ENCODE results near the gene DDN.
A peak's percentile ranks its signal among the peaks of the same experiment; 100 is the strongest.

Gene DDN

GRCh38 chr12:49010092-49010668, 11.0 kb upstream of the DDN start:
- no peak for FAIRE-seq

- FAIRE-seq: no peak
These were observed 9.8 kb upstream of the DDN start for GRCh38 chr12:49008943-49009342.

GRCh38 chr12:49000346-49000745, 1.2 kb upstream of the DDN start:
- FAIRE-seq: no peak

GRCh38 chr12:48998497-48999353, 450 bp downstream of the DDN start:
- FAIRE-seq: no peak

- no peak for FAIRE-seq
These were observed 1.3 kb downstream of the DDN start for GRCh38 chr12:48997719-48998496.

GRCh38 chr12:48996794-48997718, 2.1 kb downstream of the DDN start:
- FAIRE-seq: no peak

GRCh38 chr12:48995086-48995879, 3.9 kb downstream of the DDN start:
- FAIRE-seq: peak; percentile 89

- no peak for FAIRE-seq
These were observed 4.7 kb downstream of the DDN start for GRCh38 chr12:48994224-48995085.

- no peak for FAIRE-seq
These were observed 5.4 kb downstream of the DDN start for GRCh38 chr12:48993787-48994186.

GRCh38 chr12:48991247-48992050, 7.7 kb downstream of the DDN start:
- no peak for FAIRE-seq

- no peak for FAIRE-seq
These were observed 8.6 kb downstream of the DDN start for GRCh38 chr12:48990552-48990951.

GRCh38 chr12:48988030-48988649, 11.0 kb downstream of the DDN start:
- FAIRE-seq: no peak

- no peak for FAIRE-seq
These were observed 12.4 kb downstream of the DDN start for GRCh38 chr12:48986720-48987291.

GRCh38 chr12:48985901-48986300, 13.3 kb downstream of the DDN start:
- no peak for FAIRE-seq

- no peak for FAIRE-seq
These were observed 13.7 kb downstream of the DDN start for GRCh38 chr12:48985475-48985897.

GRCh38 chr12:48982397-48983080, 16.6 kb downstream of the DDN start:
- no peak for FAIRE-seq

- FAIRE-seq: no peak
These were observed 17.4 kb downstream of the DDN start for GRCh38 chr12:48981757-48982157.
